Neural progenitor cell (in vitro differentiated cells): ENCODE data around the gene DTNBP1. TPM values are rescaled to one million over a fixed set of nuclear protein-coding genes. Genes with fewer than 3 reads are reported as not detected.

Experiments
- DNase-seq: peaks from one replicate; pipeline ENCODE4 v3.0.0-alpha.2; 2016; ENCODE audit warnings: low spot score
- H2AFZ ChIP-seq: fragments of 200-600 bp; sonication (generic); replicated peaks from 2 replicates; pipeline ENCODE4 v1.6.1; 2016; ENCODE audit warnings: antibody characterized with exemption
- H3F3A ChIP-seq: fragments of 200-600 bp; sonication (generic); 2 replicates; pipeline ENCODE4 v1.6.1; 2016; ENCODE audit warnings: antibody characterized with exemption, low read depth
- H3K27ac ChIP-seq: fragments of 200-600 bp; sonication (generic); 2 replicates; pipeline ENCODE4 v1.5.1; 2016; ENCODE audit warnings: mild to moderate bottlenecking
- H3K27me3 ChIP-seq: fragments of 200-600 bp; sonication (generic); 2 replicates; pipeline ENCODE4 v1.6.1; 2016; ENCODE audit warnings: mild to moderate bottlenecking, moderate library complexity
- H3K36me3 ChIP-seq: fragments of 200-600 bp; sonication (generic); 2 replicates; pipeline ENCODE4 v1.5.1; 2016
- H3K4me1 ChIP-seq: fragments of 200-600 bp; sonication (generic); 2 replicates; pipeline ENCODE4 v1.6.1; 2016; ENCODE audit warnings: mixed run types
- H3K4me2 ChIP-seq: fragments of 200-600 bp; sonication (generic); 2 replicates; pipeline ENCODE4 v1.6.1; 2016
- H3K4me3 ChIP-seq: fragments of 200-600 bp; sonication (generic); 2 replicates; pipeline ENCODE4 v1.5.1; 2016
- H3K79me2 ChIP-seq: fragments of 200-600 bp; sonication (generic); 2 replicates; pipeline ENCODE4 v1.6.1; 2016; ENCODE audit warnings: low read depth
- H3K9ac ChIP-seq: fragments of 200-600 bp; sonication (generic); 2 replicates; pipeline ENCODE4 v1.6.1; 2016
- H3K9me3 ChIP-seq: fragments of 200-600 bp; sonication (generic); 2 replicates; pipeline ENCODE4 v1.5.1; 2016; ENCODE audit warnings: low read depth
- H4K20me1 ChIP-seq: fragments of 200-600 bp; sonication (generic); 2 replicates; pipeline ENCODE4 v1.6.1; 2016; ENCODE audit warnings: low read depth
- H3K27ac Mint-ChIP-seq: 3 replicates; pipeline ENCODE4 v1.8.0; 2021; ENCODE audit warnings: mixed read lengths
- H3K27me3 Mint-ChIP-seq: 2 replicates; pipeline ENCODE4 v1.8.0; 2022; ENCODE audit warnings: low read depth, mild to moderate bottlenecking, inconsistent platforms, moderate library complexity, mixed read lengths; ENCODE audit not compliant: insufficient read depth
- H3K36me3 Mint-ChIP-seq: 3 replicates; pipeline ENCODE4 v1.8.0; 2021; ENCODE audit warnings: mixed read lengths
- H3K4me1 Mint-ChIP-seq: 3 replicates; pipeline ENCODE4 v1.8.0; 2021; ENCODE audit warnings: mixed read lengths
- H3K4me3 Mint-ChIP-seq: 3 replicates; pipeline ENCODE4 v1.8.0; 2021; ENCODE audit warnings: mild to moderate bottlenecking, moderate library complexity, mixed read lengths
- H3K9me3 Mint-ChIP-seq: 3 replicates; pipeline ENCODE4 v1.8.0; 2020; ENCODE audit warnings: mixed read lengths
- CTCF ChIP-seq: fragments of 200-600 bp; sonication (generic); IDR thresholded peaks from 2 replicates; pipeline ENCODE4 v1.5.1; 2017; ENCODE audit warnings: antibody characterized with exemption, mild to moderate bottlenecking
- EZH2 ChIP-seq: fragments of 200-600 bp; sonication (generic); IDR thresholded peaks from 2 replicates; pipeline ENCODE4 v1.6.1; 2017; ENCODE audit warnings: antibody characterized with exemption, mild to moderate bottlenecking, moderate library complexity
- EZH2phosphoT487 ChIP-seq: fragments of 200-600 bp; sonication (generic); IDR thresholded peaks from 2 replicates; pipeline ENCODE4 v1.6.1; 2017; ENCODE audit warnings: antibody characterized with exemption
- total RNA-seq: library from RNA; depleted of rRNA; stranded (reverse); fragments of >200 nt; gene quantifications from 2 replicates; pipeline ENCODE4 v1.2.3, GENCODE V29; 2015; ENCODE audit warnings: low replicate concordance

Gene DTNBP1
- total RNA-seq, 1 donor from 2014 or later: 4.5 TPM

DNA sequence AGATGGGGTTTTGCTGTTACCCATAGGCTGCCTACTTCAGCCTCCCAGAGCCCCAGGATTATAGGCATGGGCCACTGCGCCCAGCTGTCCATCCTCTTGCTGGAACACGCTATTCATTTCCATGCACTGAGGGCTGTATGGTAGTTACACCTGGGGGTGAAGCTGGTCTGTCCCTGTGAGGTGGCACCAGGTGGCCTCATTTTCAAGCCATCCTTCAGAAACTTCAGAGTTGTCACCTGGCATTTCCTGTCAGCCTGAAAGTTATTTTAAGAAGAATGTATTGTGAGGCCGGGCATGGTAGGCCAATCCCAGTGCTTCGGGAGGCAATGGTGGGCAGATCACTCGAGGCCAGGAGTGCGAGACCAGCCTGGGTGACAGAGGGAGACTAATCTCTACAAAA is 147.6 kb downstream of the DTNBP1 start:
- Mint-ChIP-seq H3K36me3 (peaks cover 57% of the 10 kb centered on the region), H3K4me1 (peaks cover 2% of the 10 kb centered on the region), H3K9me3 (no peaks in the 10 kb centered on the region), H3K27ac (no peak overlapping the region), H3K27me3 (peaks cover 2% of the 10 kb centered on the region), H3K4me3 (no peak overlapping the region)
- TF ChIP-seq EZH2phosphoT487 (no peak), EZH2 (no peak), CTCF (no peak)
- H3K27me3 ChIP-seq: no peaks in the 10 kb centered on the region
- DNase-seq: no peak
- no peaks in the 10 kb centered on the region for H3K4me1 ChIP-seq
- no peak overlapping the region for H3K27ac ChIP-seq
- H3K9me3 ChIP-seq: no peaks in the 10 kb centered on the region
- H3K4me2 ChIP-seq: no peak overlapping the region
- no peak overlapping the region for H3K4me3 ChIP-seq
- no peaks in the 10 kb centered on the region for H3F3A ChIP-seq
- no peak overlapping the region for H3K9ac ChIP-seq
- no peaks in the 10 kb centered on the region for H3K79me2 ChIP-seq
- H4K20me1 ChIP-seq: peaks cover 10% of the 10 kb centered on the region
- no peaks in the 10 kb centered on the region for H3K36me3 ChIP-seq
- no peak overlapping the region for H2AFZ ChIP-seq

DNA sequence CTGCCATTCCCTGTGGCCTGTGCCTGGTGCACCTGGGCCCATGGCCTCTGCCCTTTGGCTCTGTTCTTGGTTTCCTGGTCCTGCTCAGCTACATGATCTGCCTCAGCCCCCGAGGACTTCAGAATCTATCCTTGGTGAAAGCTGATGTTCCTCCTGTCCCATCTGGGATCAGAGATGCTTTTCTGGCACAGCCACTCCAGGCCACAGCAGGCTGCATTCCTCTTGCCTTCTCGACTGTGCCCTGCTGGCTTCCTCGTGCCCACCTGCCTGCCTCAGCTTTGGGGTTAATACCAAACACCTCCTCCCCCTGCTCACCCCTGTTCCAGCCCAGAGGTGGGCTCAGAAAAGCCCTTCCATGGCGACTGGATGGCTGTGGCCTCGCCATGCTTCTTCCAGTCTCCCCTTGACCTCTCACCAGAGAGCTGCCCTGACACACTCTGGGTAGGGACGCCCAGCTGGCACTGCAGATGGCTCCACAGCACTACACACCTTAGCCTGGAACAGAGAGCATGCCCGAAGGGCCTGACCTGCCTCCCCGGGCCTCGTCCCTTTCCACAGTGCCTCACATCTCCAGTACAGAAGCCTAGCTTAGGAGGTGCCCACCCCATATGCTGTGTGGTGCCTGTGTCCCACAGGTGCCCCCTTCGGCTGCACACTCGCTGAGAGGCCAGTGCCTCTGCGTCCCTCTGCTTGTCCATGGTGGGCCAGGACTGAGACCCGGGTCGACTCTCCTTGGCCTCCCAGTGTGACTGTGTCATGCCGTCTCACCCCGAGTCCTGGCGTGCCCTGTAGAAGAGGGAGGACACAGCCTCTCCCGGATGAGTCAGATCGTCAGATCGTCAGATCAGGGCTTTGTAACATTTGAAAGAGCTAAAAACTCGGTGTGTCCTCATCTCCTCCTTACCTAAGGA is 148.8 kb downstream of the DTNBP1 start:
- Mint-ChIP-seq H3K27me3 (peaks cover 2% of the 10 kb centered on the region), H3K27ac (peak overlapping the region; percentile 25), H3K4me3 (no peak overlapping the region), H3K36me3 (peaks cover 52% of the 10 kb centered on the region), H3K4me1 (peaks cover 2% of the 10 kb centered on the region), H3K9me3 (no peaks in the 10 kb centered on the region)
- Histone ChIP-seq H3K36me3 (no peaks in the 10 kb centered on the region), H3K9ac (no peak overlapping the region), H4K20me1 (peaks cover 5% of the 10 kb centered on the region), H2AFZ (no peak overlapping the region), H3F3A (no peaks in the 10 kb centered on the region), H3K4me2 (no peak overlapping the region), H3K4me1 (no peaks in the 10 kb centered on the region), H3K79me2 (no peaks in the 10 kb centered on the region), H3K27me3 (no peaks in the 10 kb centered on the region), H3K9me3 (no peaks in the 10 kb centered on the region), H3K4me3 (no peak overlapping the region), H3K27ac (no peak overlapping the region)
- no peak for TF ChIP-seq CTCF
- no peak for TF ChIP-seq EZH2phosphoT487
- TF ChIP-seq EZH2: no peak
- DNase-seq: no peak

DNA sequence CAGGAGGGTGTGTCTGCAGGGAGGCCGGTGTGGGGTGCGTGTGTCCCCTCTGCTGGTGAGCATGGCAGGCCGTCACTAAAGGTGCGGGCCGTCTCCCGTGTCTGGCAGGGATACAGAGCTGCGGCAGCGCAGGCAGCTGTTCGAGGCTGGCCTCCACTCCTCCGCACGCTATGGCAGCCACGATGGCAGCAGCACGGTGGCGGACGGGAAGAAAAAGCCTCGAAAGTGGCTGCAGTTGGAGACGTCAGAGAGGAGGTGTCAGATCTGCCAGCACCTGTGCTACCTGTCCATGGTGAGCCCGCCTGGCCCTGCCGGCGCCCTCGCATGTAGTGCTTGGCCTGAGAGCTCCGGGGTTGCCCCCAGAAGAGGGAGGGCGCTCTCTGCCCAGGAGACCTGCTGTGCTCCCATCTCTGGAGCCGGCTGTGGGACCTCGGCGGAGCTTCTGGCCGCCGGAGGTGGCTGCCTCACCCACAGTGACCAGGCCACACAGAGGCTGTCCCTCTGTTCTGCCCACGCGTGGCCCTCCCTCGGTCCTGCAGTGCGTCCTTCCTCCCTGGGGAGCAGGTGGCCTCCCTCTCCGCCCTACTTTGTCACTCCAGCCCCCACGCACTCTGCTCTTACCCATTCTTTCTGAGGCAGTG is 149.6 kb downstream of the DTNBP1 start:
- H3F3A ChIP-seq: no peaks in the 10 kb centered on the region
- TF ChIP-seq EZH2 (no peak), CTCF (no peak), EZH2phosphoT487 (no peak)
- H3K4me3 ChIP-seq: no peak overlapping the region
- Mint-ChIP-seq H3K4me3 (no peak overlapping the region), H3K27me3 (peaks cover 2% of the 10 kb centered on the region), H3K9me3 (no peaks in the 10 kb centered on the region), H3K36me3 (peaks cover 55% of the 10 kb centered on the region), H3K4me1 (peaks cover 2% of the 10 kb centered on the region), H3K27ac (no peak overlapping the region)
- peaks cover 5% of the 10 kb centered on the region for H4K20me1 ChIP-seq
- H3K4me1 ChIP-seq: no peaks in the 10 kb centered on the region
- no peak for DNase-seq
- no peak overlapping the region for H3K27ac ChIP-seq
- H3K79me2 ChIP-seq: no peaks in the 10 kb centered on the region
- H3K9ac ChIP-seq: no peak overlapping the region
- no peak overlapping the region for H2AFZ ChIP-seq
- no peaks in the 10 kb centered on the region for H3K36me3 ChIP-seq
- H3K9me3 ChIP-seq: no peaks in the 10 kb centered on the region
- H3K27me3 ChIP-seq: no peaks in the 10 kb centered on the region
- no peak overlapping the region for H3K4me2 ChIP-seq
